ENCODE data around the gene EXOC3L2.

DNA sequence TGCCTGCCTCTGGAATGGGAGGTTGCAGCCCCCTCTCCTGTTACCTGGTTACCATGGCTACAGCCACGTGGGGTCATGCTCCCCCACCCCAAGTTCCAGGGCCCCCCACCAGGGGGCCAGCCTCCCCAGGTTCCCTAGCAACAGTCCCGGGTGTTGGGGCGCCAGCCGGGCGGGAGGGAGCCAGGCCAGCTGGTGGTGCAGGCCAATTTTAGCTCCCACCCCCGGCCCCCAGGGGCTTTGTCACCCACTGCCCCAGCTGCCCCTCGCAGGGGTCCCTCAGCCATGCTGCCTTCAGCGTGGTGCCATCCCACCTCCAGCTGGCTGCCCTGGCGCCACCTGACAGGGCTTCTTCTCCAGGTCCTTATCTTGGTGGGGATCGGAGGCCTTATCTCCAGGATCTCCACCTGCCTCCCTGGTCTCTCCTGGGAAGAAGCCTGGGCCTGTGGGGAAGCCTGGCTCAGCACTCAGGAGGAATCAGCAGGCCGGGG, 8.9 kb upstream of the EXOC3L2 start:
- TF ChIP-seq, protein P1, sequence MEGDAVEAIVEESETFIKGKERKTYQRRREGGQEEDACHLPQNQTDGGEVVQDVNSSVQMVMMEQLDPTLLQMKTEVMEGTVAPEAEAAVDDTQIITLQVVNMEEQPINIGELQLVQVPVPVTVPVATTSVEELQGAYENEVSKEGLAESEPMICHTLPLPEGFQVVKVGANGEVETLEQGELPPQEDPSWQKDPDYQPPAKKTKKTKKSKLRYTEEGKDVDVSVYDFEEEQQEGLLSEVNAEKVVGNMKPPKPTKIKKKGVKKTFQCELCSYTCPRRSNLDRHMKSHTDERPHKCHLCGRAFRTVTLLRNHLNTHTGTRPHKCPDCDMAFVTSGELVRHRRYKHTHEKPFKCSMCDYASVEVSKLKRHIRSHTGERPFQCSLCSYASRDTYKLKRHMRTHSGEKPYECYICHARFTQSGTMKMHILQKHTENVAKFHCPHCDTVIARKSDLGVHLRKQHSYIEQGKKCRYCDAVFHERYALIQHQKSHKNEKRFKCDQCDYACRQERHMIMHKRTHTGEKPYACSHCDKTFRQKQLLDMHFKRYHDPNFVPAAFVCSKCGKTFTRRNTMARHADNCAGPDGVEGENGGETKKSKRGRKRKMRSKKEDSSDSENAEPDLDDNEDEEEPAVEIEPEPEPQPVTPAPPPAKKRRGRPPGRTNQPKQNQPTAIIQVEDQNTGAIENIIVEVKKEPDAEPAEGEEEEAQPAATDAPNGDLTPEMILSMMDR (conservative IDR thresholded peaks at IDR 0.05; ENCODE audit: low read depth, low read length): peak; percentile 26; the same call in 1 of the 2 replicates
- TF ChIP-seq EZH2 (IDR thresholded peaks at IDR 0.05; ENCODE audit: borderline replicate concordance, low read depth, low read length, poor library complexity, severe bottlenecking): no peak

All from A673 (cell line).